Measurements from ENCODE around the gene SLC4A2. TPM values are rescaled to one million over a fixed set of nuclear protein-coding genes. Genes with fewer than 3 reads are reported as not detected.

SLC4A2 gene
- total and polyA plus RNA-seq, 2 of the 8 experiments (the other 6 are each of a cell fraction or from before 2014, with no cell fraction given): 72.6 to 147 TPM

GRCh38 chr7:151016505-151016904 is 42.9 kb upstream of the SLC4A2 start:
- no peak overlapping the region for H3K23ac ChIP-seq (ENCODE audit: insufficient read length)
- DNase-seq (ENCODE audit: low read depth in 1 of 2, low spot score in 2 of 2): no peak
- H2BK120ac ChIP-seq (replicated peaks; ENCODE audit: low read depth, low read length): no peak overlapping the region
- H4K5ac ChIP-seq (ENCODE audit: insufficient read length, low read depth, low read length): no peak overlapping the region
- ChIA-PET POLR2A (ENCODE audit: partially characterized antibody) (interaction anchor here (1.4 kb wide), 1 partner anchor 9 kb away, joined by 4 read pairs; no protein-coding TSS in a partner anchor), CTCF (ENCODE audit: partially characterized antibody) (interaction anchor here (0.8 to 6.6 kb wide), 13 partner anchors 10 to 118 kb away, joined by 3 to 79 read pairs (median 4); partner anchors contain the start of genes ABCB8, FASTK and NOS3)
- no peaks in the 10 kb centered on the region for H3K36me3 ChIP-seq (ENCODE audit: control insufficient read depth in 2 of 4, insufficient read depth in 4 of 4, low read length in 3 of 4)
- no peak overlapping the region for H3K14ac ChIP-seq (ENCODE audit: insufficient read length)
- no peak for FAIRE-seq
- no peaks in the 10 kb centered on the region for H4K20me1 ChIP-seq (replicated peaks in 1 of 2; ENCODE audit: control insufficient read depth in 1 of 2, insufficient read depth in 2 of 2, low read length in 2 of 2)
- no peak overlapping the region for H2AFZ ChIP-seq (ENCODE audit: low read length)
- H2BK15ac ChIP-seq (ENCODE audit: low read length): no peak overlapping the region
- no peaks in the 10 kb centered on the region for H3K9me3 ChIP-seq (ENCODE audit: insufficient read depth in 2 of 2, low read depth in 1 of 2, low read length in 1 of 2)
- H3K23me2 ChIP-seq (ENCODE audit: low read depth, low read length): peaks cover 7% of the 10 kb centered on the region; the same call in 1 of the 2 replicates
- H2BK20ac ChIP-seq (ENCODE audit: low read length): no peak overlapping the region
- no peaks in the 10 kb centered on the region; the same call in 1 of the 2 replicates for H3K79me1 ChIP-seq (ENCODE audit: low read depth, low read length)
- H3K4ac ChIP-seq (replicated peaks; ENCODE audit: insufficient read length, low read depth, low read length): no peak overlapping the region
- H3K4me2 ChIP-seq (ENCODE audit: insufficient read depth in 1 of 2, low read depth in 2 of 2, low read length in 2 of 2): no peak overlapping the region
- H3K79me2 ChIP-seq (ENCODE audit: control insufficient read depth in 1 of 2, insufficient read depth in 2 of 2, low read length in 2 of 2): no peaks in the 10 kb centered on the region
- H3K4me3 ChIP-seq (ENCODE audit: extremely low read depth in 1 of 4, insufficient read depth in 2 of 4, low read depth in 3 of 4, low read length in 4 of 4): no peak overlapping the region
- peaks cover 0 to 30% (median 19%) of the 10 kb centered on the region in 4 experiments; a peak in 5 of 7 replicates for H3K4me1 ChIP-seq (replicated peaks in 1 of 4; ENCODE audit: control insufficient read depth in 3 of 4, insufficient read depth in 4 of 4, low read length in 3 of 4)
- H3K27me3 ChIP-seq (replicated peaks in 1 of 4; ENCODE audit: control insufficient read depth in 3 of 4, extremely low read depth in 1 of 4, insufficient read depth in 3 of 4, low read length in 3 of 4): peaks cover 8 to 46% (median 41%) of the 10 kb centered on the region in 4 experiments
- no peak overlapping the region for H2AK5ac ChIP-seq (ENCODE audit: low read depth, low read length)
- no peak overlapping the region for H3K56ac ChIP-seq (replicated peaks; ENCODE audit: insufficient read length, low read depth, low read length)
- no peak overlapping the region for H3K27ac ChIP-seq (ENCODE audit: low read depth, low read length)
- WGBS, 2 experiments (ENCODE audit: extremely low coverage in 1 of 2, insufficient coverage in 1 of 2, insufficient read length in 1 of 2, insufficient replicate concordance in 2 of 2, low coverage in 1 of 2, low lambda C conversion rate in 2 of 2, missing lambda C conversion rate in 1 of 2): 92% methylated on average over 6 of the region's 8 CpGs; no CpG with 5 or more reads in 1 of the 2 experiments
- H3K9ac ChIP-seq (replicated peaks in 1 of 4; ENCODE audit: extremely low read depth in 1 of 4, low read depth in 3 of 4, low read length in 3 of 4): no peak overlapping the region
- H2BK5ac ChIP-seq (ENCODE audit: low read depth, low read length): no peak overlapping the region
- H3K18ac ChIP-seq (ENCODE audit: extremely low read depth, low read length): no peak overlapping the region
- no peak overlapping the region for H4K91ac ChIP-seq (replicated peaks; ENCODE audit: insufficient read length, low read length)
- H2BK12ac ChIP-seq (ENCODE audit: low read depth, low read length): no peak overlapping the region
- H4K8ac ChIP-seq (ENCODE audit: extremely low read depth, insufficient read depth, low read length): no peak overlapping the region
- no peak for TF ChIP-seq CHD1 (IDR thresholded peaks at IDR 0.05; ENCODE audit: low read depth, low read length)
- no peak for TF ChIP-seq EZH2 (IDR thresholded peaks at IDR 0.05; ENCODE audit: low read depth, low read length, severe bottlenecking)
- no peak for TF ChIP-seq KDM1A (IDR thresholded peaks at IDR 0.05; ENCODE audit: borderline replicate concordance, low read length)
- no peak for TF ChIP-seq BCL11A (IDR thresholded peaks at IDR 0.05; ENCODE audit: low read depth in 2 of 2, low read length in 2 of 2)
- TF ChIP-seq RAD21 (IDR thresholded peaks at IDR 0.05 in 1 of 2, conservative IDR thresholded peaks at IDR 0.05 in 1 of 2; ENCODE audit: low read depth in 2 of 2, low read length in 2 of 2): no peak
- TF ChIP-seq BACH1 (IDR thresholded peaks at IDR 0.05; ENCODE audit: low read length): no peak
- TF ChIP-seq POLR2A (IDR thresholded peaks at IDR 0.05; ENCODE audit: control extremely low read depth in 1 of 2, low read depth in 2 of 2, low read length in 2 of 2): no peak
- TF ChIP-seq CBX5 (IDR thresholded peaks at IDR 0.05; ENCODE audit: low read depth, low read length): no peak
- no peak for TF ChIP-seq POU5F1 (IDR thresholded peaks at IDR 0.05; ENCODE audit: low read depth, low read length)
- TF ChIP-seq MAFK (IDR thresholded peaks at IDR 0.05; ENCODE audit: low read depth, low read length): no peak
- TF ChIP-seq CHD2 (IDR thresholded peaks at IDR 0.05; ENCODE audit: low read length): no peak
- no peak for TF ChIP-seq RXRA (IDR thresholded peaks at IDR 0.05; ENCODE audit: insufficient read depth, low read depth, low read length)
- no peak for TF ChIP-seq GABPA (IDR thresholded peaks at IDR 0.05; ENCODE audit: borderline replicate concordance, insufficient read depth, low read length)
- no peak for TF ChIP-seq RFX5 (IDR thresholded peaks at IDR 0.05; ENCODE audit: borderline replicate concordance, low read depth, low read length)
- no peak for TF ChIP-seq SIRT6 (IDR thresholded peaks at IDR 0.05; ENCODE audit: low read length)

Measured in H1 (cell line).